OCI-LY7 (cell line): ENCODE measurements around the gene HOGA1.

Experiments used
- EZH2phosphoT487 ChIP-seq: fragments of 200-600 bp; sonication (generic); IDR thresholded peaks from 2 replicates; pipeline ENCODE4 v1.6.1; 2018; ENCODE audit warnings: low read depth, borderline replicate concordance, mild to moderate bottlenecking, mixed run types, antibody characterized with exemption, low read length, moderate library complexity, mixed read lengths
- TF ChIP-seq, protein P1 (sequence below): fragments of 200-600 bp; sonication (generic); conservative IDR thresholded peaks from 2 replicates; pipeline ENCODE4 v1.5.1; 2014; ENCODE audit warnings: mild to moderate bottlenecking, antibody characterized with exemption, low read length, moderate library complexity, mixed read lengths

GRCh38 chr10:97566336-97566996, 17.7 kb upstream of the HOGA1 start:
- TF ChIP-seq, protein P1, sequence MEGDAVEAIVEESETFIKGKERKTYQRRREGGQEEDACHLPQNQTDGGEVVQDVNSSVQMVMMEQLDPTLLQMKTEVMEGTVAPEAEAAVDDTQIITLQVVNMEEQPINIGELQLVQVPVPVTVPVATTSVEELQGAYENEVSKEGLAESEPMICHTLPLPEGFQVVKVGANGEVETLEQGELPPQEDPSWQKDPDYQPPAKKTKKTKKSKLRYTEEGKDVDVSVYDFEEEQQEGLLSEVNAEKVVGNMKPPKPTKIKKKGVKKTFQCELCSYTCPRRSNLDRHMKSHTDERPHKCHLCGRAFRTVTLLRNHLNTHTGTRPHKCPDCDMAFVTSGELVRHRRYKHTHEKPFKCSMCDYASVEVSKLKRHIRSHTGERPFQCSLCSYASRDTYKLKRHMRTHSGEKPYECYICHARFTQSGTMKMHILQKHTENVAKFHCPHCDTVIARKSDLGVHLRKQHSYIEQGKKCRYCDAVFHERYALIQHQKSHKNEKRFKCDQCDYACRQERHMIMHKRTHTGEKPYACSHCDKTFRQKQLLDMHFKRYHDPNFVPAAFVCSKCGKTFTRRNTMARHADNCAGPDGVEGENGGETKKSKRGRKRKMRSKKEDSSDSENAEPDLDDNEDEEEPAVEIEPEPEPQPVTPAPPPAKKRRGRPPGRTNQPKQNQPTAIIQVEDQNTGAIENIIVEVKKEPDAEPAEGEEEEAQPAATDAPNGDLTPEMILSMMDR, result no peak
- TF ChIP-seq EZH2phosphoT487, result no peak
